Ramos (cell line): ENCODE data around the gene PTGES2.
"Not testable (repeated sequence)": the region's sequence is repeated elsewhere in the genome, so short reads cannot be mapped to it uniquely, and the experiment has no call there.

Source experiments
- in situ Hi-C: fragments of 300-500 bp; cut with MboI; formaldehyde crosslinking; loops from one replicate; pipeline ENCODE4 v1.14.3; 2022; ENCODE audit warnings: low sequenced_read_pairs; ENCODE audit not compliant: unreplicated experiment

PTGES2 gene

DNA sequence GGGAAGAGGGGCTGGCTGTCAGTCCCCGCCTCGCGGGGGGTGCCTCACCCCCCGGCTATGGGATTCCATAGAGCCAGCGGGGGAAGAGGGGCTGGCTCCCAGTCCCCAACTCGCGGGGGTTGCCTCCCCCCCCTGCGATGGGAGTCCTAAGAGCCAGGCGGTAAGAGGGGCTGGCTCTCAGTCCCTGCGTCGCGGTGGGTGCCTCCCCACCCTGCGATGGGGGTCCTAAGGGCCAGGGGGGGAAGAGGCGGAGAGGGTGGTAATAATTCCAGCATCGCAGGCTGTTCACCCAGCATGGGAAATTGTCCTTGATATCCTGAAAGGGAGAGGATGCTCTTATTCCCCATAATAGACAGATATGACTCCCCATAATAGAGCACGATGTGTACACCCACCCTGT is 12.1 kb upstream of the PTGES2 start:
- in situ Hi-C loops, result no loop called here

DNA sequence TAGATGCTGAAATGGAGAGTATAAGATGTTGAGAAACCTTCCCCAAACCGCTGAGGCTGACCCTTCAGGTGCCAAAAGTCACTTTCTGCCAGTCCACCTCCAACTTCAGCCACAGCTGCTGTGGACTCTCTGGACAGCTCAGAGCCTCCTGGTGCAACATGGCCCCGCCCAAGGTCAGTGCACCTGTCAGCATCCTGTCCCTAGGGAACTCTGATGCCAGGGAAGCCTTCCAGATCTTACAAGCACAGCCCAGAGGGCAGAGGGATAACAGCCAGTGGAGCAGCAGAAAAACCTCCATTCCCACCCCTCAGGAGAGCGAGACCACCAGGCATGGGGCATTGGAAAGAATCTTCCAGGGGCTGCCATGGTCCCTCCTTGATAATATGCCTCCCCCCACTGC is 10.5 kb upstream of the PTGES2 start:
- in situ Hi-C loops, result no loop called here

DNA sequence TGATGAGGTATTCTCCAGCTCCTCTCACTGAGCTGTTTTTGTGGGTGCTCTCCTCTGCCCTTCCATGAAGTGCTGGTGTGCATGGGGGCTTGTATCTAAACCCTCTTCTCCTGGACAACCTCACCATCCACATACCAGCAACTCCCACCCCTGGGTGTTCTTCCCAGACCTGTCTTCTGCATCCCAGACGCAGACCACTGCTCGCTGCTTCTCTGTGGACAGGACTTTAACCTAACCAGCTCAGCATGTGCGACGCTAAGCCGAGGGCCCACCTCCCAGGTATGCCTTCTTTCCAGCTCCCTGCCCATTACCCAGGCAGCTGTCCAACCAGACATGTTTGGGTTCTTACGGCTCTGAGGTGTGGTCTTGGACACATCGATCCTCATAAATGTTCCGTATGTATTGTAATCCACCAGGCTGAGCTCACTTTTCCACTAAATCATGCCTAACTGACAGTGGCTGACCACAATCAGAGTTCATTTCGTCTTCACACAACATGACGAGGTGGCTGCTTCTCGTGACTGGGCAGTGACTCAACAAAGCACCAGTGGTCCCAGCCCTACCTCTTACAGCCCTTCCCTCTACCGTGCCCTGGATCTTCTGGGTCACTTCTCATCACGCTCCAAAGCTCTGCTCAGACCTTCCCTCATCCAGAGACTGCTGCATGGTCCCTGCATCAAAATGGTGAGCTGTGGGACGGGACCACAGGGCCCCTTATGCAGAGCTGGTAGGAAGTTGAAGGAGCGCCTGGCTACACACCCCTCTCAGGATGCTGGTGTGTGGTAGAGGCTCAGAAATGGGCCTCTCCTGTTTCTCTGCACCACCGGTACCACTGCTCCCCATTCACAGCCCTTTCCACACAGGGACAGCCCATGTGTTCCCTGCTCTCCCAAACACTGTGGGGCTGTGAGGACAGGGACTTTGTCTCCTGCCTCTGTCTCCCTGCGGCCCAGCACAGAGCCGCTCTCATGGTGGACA is 9.6 kb upstream of the PTGES2 start:
- in situ Hi-C loops, result no loop called here

DNA sequence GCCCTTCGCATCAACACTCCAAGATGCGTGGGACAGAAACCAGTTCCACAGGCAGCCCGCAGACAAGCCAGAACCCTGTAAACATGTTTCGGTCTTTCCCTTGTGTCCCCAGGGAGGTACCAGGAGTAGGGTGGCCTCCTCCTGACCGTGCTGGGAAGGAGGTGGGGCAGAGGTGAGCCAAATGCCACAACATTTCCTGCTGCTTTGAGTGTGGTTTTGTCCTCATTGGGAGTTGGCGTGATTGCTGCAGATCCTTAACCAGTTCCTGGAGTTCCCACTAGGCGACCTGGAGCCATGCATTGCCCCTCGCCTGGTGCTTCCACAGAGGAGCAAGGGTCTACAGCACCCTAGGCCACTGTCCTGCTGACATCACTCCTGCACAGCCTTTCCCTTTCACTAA is 8.0 kb upstream of the PTGES2 start:
- in situ Hi-C loops, result not testable (repeated sequence)

DNA sequence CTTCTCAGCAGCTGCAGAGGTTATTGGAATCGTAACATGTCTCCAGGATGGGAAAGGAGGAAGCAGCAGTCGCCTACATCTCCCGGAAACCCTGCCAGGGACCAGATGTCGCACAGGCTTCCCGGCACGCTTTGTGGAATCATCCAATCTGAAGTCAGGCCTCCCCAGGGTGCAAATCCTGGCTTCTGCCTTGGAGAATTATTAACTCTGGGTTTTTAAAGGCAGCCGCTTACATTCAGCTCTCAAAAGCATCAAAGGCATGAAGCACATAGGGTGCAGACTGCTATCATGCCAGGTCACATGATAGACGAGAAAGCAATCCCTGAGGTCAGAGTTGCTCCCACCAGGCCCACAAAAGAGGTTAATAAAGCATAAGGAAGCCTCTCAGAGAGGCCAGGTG is 4.6 kb upstream of the PTGES2 start:
- in situ Hi-C loops, result not testable (repeated sequence)

DNA sequence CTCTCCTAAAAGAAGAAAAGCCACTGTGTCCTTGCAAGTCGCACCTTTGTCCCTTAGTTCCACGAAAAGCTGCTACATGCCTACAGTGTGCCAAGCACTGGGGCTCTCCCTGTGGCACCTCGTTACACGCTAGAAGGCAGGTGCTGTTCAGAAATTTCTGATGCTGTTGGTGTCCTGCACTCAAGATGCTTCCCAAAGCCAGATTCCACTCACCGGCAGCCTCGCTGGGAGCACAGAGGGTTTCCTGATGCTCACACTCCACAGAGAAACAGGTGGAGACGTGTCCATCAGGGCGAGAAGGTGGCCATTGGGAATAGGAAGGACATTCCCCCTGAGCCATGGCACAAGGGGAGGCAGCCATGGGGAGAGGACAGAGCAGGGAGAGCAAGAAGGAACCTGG is 3.8 kb upstream of the PTGES2 start:
- in situ Hi-C loops, result not testable (repeated sequence)

DNA sequence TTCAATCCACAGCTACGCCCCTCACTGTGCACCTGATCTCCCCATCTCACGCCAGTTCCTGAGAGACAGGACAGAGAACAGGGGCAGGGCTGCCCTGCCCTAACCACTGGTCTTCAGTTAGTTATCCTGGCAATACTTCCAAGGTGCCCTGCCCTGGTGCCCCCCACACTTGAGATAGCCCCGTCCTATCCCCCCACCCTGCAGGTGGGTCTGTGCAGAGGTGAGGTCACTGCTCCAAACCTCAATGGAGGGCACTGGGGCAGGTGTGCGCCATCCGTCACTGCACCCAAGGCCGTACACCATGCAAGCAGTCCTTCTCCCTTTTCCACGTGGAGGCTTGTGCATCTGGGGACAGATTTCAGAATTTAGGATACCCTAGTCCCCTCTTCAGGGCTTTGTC is 3.1 kb upstream of the PTGES2 start:
- in situ Hi-C loops, result not testable (repeated sequence)

DNA sequence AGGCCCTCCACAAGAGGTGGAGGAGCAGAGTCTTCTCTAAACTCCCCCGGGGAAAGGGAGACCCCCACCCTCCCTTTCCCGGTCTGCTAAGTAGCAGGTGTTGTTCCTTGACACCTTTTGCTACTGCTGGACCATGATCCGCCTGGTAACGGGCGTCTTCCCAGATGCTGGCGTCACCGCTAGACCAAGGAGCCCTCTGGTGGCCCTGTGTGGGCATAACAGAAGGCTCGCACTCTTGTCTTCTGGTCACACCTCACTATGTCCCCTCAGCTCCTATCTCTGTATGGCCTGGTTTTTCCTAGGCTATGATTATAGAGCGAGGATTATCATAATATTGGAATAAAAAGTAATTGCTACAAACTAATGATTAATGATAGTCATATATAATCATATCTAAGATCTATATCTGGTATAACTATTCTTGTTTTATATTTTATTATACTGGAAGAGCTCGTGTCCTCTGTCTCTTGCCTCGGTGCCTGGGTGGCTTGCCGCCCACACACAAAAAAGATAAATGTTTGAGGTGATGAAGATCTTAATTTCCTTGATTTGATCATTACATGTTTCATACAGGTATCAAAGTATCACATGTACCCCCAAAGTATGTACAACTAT is 2.6 kb upstream of the PTGES2 start:
- in situ Hi-C loops, result not testable (repeated sequence)

DNA sequence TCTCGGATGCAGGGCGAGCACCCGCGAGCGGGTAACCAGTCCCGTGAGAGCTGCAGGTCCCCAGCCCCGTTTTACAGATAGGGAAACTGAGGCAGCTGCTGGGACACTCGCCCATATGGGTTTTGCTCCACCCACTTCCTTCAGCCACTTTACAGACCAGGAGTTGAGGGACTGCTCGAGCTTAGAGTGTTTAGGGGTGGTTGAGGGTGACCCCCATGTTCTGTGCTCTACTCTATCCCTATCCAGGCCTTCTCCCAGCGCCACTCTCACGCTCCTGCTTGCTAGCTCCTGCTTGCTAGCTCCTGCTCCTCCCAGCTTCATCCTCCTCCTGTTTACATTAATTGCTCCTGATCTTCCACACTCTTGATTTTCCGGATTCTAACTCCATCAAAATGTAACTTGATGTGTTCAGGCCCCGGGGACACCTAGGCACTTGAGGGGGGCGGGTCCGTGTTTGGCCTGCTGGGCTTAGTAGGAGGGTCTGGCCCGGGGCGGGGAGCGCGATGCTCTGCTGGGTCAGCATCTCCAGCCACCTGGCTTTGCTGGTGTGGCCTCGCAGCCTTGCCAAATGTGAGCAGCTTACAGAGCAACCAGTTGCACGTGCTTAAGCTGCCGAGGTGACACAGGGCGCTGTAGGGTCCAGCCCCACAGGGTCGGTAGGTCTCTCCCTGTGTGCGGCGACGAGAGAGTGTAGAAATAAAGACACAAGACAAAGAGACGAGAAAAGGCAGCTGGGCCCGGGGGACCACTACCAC is 1.5 kb upstream of the PTGES2 start:
- in situ Hi-C loops, result no loop called here

DNA sequence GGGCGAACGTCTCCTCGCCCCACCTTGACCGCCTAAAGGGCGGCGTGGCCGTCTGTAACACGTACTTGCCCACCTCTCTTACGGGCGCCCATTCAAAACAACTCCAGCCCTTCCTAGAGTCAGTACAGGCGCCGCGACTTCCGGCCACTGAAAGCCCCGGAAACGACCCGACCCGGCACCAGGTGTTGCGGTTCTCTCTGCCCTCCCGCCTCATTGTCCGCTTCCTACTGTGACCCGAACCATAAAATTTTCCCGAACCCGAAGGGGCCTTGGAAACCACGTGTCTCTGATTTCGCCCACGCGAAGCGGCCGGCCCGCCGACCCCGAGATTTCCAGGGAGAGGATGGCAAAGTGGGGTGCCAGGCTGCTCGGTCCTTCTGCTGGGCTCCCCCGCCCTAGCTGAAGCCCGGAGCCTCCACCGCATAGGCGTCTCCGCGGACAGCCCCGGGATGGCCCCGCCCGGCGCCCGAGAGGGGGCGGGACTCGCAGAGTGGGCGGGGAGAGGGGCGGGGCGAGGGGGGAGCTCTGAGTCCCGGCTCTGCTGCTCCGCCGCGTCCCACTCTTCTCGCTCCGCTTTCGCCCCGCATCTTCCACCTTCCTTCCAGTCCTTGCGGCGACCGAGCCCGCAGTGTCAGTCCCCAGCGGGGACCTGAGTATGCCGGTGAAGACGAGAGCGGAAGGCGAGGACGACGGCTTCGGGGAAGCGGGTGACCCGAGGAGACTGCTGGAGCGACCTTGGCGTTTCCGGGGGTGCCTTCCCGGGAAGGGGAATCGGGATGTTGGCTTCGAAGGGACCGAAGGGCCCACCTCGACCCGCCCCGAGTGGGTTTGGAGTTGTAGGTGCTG is 684 bp upstream of the PTGES2 start:
- in situ Hi-C loops, result no loop called here

DNA sequence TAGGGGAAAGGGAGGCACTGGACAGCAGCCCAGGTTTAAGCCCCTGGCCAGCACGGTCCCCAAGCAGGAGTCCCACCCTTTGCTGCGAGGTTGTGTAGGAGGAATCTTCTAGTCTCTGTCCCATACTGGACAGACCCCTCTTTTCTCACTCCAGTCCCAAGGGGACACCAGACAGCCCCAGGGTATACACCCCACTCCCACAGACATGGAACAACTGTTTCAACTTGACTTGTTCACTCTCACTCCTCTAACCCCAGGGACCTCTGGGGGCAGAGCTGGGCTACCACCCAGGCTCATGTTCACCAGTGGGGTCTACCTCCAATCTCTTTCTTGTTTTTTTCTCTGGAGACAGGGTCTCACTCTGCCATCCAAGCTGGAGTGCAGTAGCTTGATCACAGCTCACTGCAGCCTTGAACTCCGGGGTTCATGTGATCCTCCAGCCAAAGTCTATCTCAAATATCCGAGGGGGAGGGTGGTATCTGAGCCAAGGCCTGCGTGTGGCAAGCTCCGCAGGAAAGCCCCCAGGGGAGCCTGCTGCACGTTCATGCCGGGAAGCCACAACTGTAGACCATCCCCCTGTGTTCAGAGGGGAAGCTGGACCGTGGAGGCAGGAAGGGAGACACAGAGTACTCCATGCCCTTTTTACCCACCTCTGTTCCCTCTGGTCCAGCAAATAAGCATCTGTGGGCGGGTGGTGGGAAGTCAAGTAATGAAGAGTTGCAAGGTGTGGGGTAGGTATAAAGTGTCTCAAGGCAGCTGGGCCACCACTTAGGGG is 1.8 kb downstream of the PTGES2 start:
- in situ Hi-C loops, result no loop called here

DNA sequence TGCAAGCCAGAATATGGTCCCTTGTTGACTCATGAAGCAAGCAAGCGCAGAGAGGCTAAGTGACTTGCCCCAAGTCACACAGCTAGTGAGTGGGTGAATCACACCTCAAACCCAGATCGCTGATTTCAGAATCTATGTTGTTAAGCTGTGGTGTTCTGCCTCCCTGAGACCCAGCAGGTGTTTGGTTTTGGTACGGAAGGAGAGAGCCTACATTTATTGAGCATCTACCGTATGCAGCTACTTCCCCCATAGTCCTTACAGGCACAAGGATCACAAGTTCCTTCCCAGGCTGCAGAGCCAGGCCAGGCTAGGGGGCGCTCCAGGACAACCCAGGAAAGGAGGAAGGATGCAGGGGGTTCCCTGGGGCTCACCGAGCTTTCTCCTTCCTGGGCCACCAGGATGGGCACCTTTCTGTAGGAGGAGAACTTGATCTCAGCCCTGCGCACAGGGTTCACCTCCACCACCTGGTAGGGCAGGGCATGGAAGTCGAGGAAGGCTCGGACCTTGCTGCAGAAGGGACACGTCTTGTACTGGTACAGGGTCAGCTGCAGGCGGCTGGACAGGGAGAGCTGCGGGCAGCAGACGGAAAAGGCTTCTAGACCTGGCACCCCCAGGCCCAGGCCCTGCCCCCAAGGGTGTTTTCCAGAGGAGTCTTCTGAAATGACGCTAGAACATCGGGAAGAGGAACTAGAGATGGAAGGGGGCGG is 2.5 kb downstream of the PTGES2 start:
- in situ Hi-C loops, result no loop called here

DNA sequence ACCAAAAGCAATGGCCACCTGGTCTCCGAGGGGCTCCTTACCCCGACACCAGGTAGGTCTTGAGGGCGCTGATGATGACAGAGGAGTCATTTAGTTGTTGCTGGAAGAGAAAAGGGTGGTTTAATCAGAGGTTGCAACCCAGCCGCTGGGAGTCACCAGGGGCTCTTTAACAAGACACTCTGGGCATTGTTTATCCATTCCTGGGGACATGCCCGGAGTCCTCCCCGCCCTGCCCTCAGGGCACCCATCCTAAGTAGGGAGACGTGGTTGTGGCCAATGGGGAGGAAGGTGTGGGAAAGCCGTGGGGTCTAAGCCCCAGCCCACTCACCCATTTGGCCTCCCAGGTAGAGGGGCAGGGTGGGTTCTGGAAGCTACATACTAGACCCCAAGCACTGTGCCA is 3.1 kb downstream of the PTGES2 start:
- in situ Hi-C loops, result no loop called here

DNA sequence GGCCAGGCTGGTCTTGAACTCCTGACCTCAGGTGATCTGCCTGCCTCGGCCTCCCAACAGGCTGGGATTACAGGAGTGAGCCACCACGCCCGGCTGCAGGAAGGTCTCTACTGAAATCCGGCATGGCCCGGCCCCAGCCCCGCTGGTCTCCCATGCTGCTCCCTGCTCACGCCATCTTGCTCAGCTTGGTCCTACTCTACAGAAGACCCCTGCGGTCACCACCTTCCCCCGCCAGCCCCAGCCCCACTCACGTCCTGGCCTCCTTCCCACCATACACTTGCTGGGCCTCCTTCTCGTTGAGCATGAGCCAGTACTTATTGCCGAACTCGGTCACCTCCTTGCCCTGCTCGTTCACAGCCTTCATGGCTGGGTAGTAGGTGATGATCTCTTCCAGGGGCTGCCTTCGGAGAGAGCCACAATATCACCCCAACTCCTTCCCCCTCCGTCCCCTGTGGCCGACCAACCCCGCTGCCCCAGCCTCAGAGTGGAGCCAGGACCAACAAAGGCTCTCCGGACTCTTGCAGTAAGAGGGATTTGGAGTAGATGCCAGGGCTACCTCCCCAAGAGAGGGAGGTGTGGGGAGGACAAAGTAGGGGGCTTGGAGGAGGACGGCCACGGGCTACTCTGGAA is 4.0 kb downstream of the PTGES2 start:
- in situ Hi-C loops, result no loop called here

DNA sequence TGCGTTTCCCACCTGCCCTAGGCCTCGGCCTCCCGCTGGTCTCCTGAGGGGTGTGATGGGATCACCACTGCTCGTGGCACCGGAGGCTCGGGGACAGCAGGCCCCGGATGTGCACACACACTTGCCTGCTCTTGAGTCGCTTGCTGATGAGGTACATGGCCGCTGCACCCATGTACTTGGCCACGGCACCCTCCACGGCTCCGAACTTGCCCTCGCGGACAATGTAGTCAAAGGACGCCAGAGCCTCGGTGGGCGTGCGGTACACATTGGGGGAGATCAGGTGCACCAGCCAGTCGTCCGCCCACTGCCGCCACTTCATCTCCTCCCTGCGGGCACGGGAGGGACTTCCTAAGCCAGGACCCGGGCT is 4.7 kb downstream of the PTGES2 start:
- in situ Hi-C loops, result no loop called here

DNA sequence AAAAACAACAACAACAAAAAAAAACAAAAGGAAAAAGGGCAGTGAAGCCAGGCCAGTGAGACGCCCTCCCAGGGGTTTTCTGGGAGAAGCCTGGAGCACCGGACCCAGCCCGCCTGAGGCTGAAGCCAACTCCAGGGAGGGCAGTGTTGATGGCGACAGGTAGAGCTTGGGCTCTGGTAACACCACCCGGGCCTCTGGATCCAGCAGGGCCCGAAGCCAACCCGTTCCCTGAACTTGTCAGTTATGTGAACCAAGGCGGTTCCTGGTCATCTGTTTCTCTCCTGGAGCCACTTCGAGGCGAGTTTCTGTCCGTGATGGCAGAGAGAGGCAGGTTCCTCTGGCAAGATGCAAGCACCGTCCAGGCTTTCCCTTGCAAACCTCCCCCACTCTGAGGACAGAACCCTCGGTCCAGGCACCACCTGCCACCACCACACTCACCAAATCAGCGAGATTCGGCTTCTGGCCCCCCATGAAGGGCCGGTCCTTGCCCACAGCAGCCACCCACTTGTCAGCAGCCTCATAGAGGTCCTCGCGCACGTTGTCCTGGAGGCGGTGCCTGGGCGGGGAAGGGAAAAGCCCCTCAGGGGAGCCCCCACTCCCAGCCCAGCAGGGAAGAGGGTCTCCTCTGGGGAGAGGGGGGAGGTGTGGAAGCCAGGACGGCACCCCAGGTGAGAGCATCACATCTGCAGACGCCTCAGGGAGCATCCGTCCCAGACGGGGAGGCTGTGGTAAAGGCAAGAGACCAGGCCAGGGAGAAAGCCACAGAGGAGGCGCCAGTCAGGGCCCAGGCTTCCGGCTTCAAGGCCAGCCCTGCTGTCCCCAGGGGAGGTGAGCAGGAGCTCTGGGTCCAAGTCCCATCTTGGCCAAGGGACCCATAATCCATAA is 5.4 kb downstream of the PTGES2 start:
- in situ Hi-C loops, result no loop called here

DNA sequence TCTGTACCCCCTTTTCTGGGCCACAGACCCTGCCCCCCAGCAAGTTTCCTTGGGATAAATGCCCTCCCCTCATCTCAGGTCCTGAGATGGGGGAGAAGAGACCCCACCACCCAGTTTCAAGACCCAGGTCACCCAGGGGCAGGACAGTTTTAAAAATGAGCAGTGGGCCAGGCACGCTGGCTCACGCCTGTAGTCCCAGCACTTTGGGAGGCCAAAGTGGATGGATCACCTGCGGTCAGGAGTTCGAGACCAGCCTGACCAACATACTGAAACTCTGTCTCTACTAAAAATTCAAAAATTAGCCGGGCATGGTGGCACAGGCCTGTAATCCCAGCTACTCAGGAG is 6.1 kb downstream of the PTGES2 start:
- in situ Hi-C loops, result no loop called here
